Activated T-cell treated with anti-CD3 and anti-CD28 coated beads, Interleukin-2, amount 50 U/mL, for 72 hours (primary cell): ENCODE results near the gene LIMD2. TPM values are rescaled to one million over a fixed set of nuclear protein-coding genes. Genes with fewer than 3 reads are reported as not detected.
A peak's percentile ranks its signal among the peaks of the same experiment; 100 is the strongest.

Experiments
- ATAC-seq, 2 donors: fragments of 150-1000 bp; cut with Tn5 transposase; replicated peaks in 1 of 2; 2 replicates each; pipeline ENCODE4 v1.10.0; 2021; ENCODE audit warnings: moderate library complexity in 2 of 2, mild to moderate bottlenecking in 1 of 2
- DNase-seq, 2 donors: peaks; one replicate each; pipeline ENCODE4 v3.0.0; 2021 to 2022; ENCODE audit warnings: mixed read lengths in 1 of 2
- H3K27ac Mint-ChIP-seq: one replicate; pipeline ENCODE4 v1.8.0; 2022; ENCODE audit warnings: mild to moderate bottlenecking, moderate library complexity, mixed read lengths
- H3K27me3 Mint-ChIP-seq: one replicate; pipeline ENCODE4 v1.8.0; 2022; ENCODE audit warnings: low read depth, mixed read lengths
- H3K36me3 Mint-ChIP-seq, 2 donors: one replicate each; pipeline ENCODE4 v1.8.0; 2022; ENCODE audit warnings: mixed read lengths in 2 of 2, mild to moderate bottlenecking in 1 of 2; ENCODE audit not compliant: insufficient read depth in 2 of 2
- H3K4me1 Mint-ChIP-seq: one replicate; pipeline ENCODE4 v1.8.0; 2022; ENCODE audit warnings: low read depth, mixed read lengths
- H3K4me3 Mint-ChIP-seq, 2 donors: one replicate each; pipeline ENCODE4 v1.8.0; 2022; ENCODE audit warnings: mild to moderate bottlenecking in 2 of 2, mixed read lengths in 2 of 2, moderate library complexity in 2 of 2
- H3K9me3 Mint-ChIP-seq, 2 donors: one replicate each; pipeline ENCODE4 v1.8.0; 2022; ENCODE audit warnings: mixed read lengths in 2 of 2
- total RNA-seq, 2 donors: library from RNA; stranded (reverse); gene quantifications; one replicate each; pipeline ENCODE4 v1.2.3, GENCODE V29; 2022

The LIMD2 gene
- total RNA-seq, 2 donors from 2014 or later: 227 to 324 TPM

DNA sequence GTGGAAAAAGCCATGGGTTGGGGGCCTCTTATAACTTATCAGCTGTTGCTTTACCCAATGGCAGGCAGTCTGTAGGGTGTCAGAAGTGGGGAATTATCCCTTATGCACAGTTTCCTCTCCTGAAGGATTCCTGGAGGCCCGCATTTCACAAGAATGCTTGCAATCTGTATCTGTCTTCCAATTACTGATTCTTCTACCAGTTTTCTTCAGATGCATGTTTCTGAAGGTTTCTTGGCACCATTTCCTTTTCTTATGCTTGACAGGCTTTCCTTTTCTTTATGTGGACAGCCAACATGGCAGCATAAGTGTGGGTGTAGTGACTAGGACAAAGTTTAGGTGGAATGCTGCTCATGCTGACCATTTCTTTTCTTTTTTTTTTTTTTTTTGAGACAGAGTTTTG lies 41.6 kb downstream of the LIMD2 start:
- Mint-ChIP-seq H3K27me3 (no peaks in the 10 kb centered on the region), H3K9me3 (no peaks in the 10 kb centered on the region), H3K4me3 (no peak overlapping the region), H3K27ac (no peak overlapping the region), H3K4me1 (no peaks in the 10 kb centered on the region), H3K36me3 (peaks cover 1 to 14% of the 10 kb centered on the region in 2 donors)
- no peak for ATAC-seq
- no peak for DNase-seq

DNA sequence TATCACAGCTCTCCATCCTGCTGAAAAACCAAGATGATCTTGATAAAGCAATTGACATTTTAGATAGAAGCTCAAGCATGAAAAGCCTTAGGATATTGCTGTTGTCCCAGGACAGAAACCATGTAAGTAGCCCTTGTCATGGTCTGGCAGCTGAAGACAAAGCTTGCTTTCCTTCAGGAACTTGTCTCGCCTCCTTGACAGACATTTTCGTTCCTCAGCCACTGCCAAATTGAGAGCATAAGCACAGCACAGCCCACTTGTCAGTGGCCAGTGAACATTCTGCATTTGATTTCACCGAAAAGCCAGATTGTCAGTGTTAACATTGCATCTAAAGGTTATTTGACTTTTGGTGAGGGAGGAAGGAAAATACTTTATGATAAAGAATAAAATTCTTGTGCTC lies 42.1 kb downstream of the LIMD2 start:
- H3K4me3 Mint-ChIP-seq: no peak overlapping the region
- ATAC-seq (no peak), DNase-seq (no peak)
- H3K36me3 Mint-ChIP-seq: peaks cover 1 to 11% of the 10 kb centered on the region in 2 donors
- H3K27me3 Mint-ChIP-seq: no peaks in the 10 kb centered on the region
- no peaks in the 10 kb centered on the region for H3K9me3 Mint-ChIP-seq
- H3K27ac Mint-ChIP-seq: no peak overlapping the region
- no peaks in the 10 kb centered on the region for H3K4me1 Mint-ChIP-seq

DNA sequence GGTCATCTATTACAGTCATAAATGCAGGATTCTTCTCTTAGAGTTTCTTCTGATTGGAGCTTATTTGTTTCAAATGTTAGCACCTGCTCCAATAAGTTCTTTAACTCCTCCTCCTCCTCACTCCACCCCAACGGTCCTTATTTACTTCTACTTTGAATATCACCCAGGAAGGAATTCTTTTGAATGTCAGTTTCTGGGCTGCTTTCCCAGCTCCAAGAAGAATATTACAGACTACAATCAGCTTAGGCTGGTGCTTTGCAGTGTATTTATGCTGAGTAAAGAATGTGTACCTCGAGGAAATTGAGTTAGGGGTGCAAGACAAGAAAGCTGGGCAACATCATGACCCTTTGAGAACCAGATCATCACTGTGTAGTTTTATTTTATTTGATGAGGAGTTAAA lies 46.9 kb downstream of the LIMD2 start:
- ATAC-seq (no peak), DNase-seq (no peak)
- no peaks in the 10 kb centered on the region for H3K9me3 Mint-ChIP-seq
- no peak overlapping the region for H3K27ac Mint-ChIP-seq
- no peaks in the 10 kb centered on the region for H3K4me1 Mint-ChIP-seq
- H3K36me3 Mint-ChIP-seq: peaks cover 3% of the 10 kb centered on the region in 2 donors
- H3K4me3 Mint-ChIP-seq: no peak overlapping the region
- H3K27me3 Mint-ChIP-seq: no peaks in the 10 kb centered on the region

DNA sequence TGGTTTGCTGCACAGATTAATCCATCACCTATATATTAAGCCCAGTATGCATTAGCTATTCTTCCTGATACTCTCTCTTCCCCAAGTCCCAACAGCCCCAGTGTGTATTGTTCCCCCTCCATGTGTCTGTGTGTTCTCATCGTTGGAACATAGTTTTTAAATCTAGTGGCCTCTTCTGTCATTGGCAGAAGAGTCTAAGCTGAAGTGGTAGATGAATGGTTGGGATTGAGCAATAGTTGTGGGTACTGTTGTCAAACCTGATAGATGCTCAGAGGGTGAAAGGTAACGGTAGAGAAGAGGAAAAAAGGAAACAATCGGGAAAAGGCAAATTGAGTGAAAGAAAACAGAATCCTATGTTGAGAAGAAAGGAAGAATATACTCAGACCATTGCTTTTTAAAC lies 47.8 kb downstream of the LIMD2 start:
- ATAC-seq (no peak), DNase-seq (no peak)
- no peaks in the 10 kb centered on the region for H3K9me3 Mint-ChIP-seq
- H3K36me3 Mint-ChIP-seq: peaks cover 3% of the 10 kb centered on the region in 2 donors
- H3K27me3 Mint-ChIP-seq: no peaks in the 10 kb centered on the region
- H3K27ac Mint-ChIP-seq: no peak overlapping the region
- no peaks in the 10 kb centered on the region for H3K4me1 Mint-ChIP-seq
- no peak overlapping the region for H3K4me3 Mint-ChIP-seq

DNA sequence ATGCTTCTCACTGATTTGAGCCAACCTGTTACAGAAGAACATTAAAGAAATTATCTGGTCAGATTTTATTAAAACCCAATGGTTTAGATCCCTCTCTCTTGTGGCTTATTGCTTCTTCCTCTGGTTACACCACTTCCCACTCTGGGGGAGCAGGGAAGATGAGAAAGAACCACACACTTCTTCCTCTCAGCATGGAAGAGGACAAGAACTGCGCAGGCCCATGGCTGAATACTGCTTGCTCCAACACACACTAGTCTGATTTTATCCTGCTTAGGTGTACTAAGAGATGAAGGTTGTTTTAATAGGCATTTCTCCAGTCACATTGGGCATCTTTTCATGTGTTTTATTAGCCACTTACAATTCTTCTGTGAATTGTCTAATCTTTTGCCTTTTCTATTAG lies 50.1 kb downstream of the LIMD2 start:
- Mint-ChIP-seq H3K4me3 (no peak overlapping the region), H3K36me3 (peaks cover 3% of the 10 kb centered on the region in 2 donors)

DNA sequence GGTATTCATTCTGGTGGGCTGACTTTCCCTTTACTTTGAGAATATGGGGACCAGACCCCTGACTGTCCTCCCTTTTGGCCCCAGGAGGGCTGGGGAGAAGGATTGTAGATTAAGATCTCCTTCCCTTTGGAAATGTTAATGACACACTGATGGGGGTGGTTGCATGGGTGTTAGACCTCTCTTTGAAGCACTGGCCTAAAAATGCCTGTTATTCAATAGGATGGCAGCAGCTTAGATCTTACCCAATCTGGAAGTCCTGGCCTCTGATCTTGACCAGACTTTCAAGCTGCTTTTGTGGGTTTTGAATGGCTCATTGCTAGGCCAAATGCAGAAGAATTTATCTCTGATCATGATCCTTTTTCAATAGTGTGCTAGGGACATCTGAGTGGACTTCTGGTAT lies 52.0 kb downstream of the LIMD2 start:
- peaks cover 0 to 3% of the 10 kb centered on the region in 2 donors for H3K36me3 Mint-ChIP-seq
- no peak for ATAC-seq
- H3K27ac Mint-ChIP-seq: no peak overlapping the region
- H3K27me3 Mint-ChIP-seq: no peaks in the 10 kb centered on the region
- peaks cover 12% of the 10 kb centered on the region for H3K4me1 Mint-ChIP-seq
- H3K4me3 Mint-ChIP-seq: no peak overlapping the region
- no peaks in the 10 kb centered on the region for H3K9me3 Mint-ChIP-seq
- DNase-seq: no peak

More for the DNA sequence above, 50.1 kb downstream of the LIMD2 start:
- no peak for ATAC-seq
- peaks cover 12% of the 10 kb centered on the region for H3K4me1 Mint-ChIP-seq
- H3K27ac Mint-ChIP-seq: no peak overlapping the region
- H3K27me3 Mint-ChIP-seq: no peaks in the 10 kb centered on the region
- DNase-seq: no peak
- no peaks in the 10 kb centered on the region for H3K9me3 Mint-ChIP-seq

DNA sequence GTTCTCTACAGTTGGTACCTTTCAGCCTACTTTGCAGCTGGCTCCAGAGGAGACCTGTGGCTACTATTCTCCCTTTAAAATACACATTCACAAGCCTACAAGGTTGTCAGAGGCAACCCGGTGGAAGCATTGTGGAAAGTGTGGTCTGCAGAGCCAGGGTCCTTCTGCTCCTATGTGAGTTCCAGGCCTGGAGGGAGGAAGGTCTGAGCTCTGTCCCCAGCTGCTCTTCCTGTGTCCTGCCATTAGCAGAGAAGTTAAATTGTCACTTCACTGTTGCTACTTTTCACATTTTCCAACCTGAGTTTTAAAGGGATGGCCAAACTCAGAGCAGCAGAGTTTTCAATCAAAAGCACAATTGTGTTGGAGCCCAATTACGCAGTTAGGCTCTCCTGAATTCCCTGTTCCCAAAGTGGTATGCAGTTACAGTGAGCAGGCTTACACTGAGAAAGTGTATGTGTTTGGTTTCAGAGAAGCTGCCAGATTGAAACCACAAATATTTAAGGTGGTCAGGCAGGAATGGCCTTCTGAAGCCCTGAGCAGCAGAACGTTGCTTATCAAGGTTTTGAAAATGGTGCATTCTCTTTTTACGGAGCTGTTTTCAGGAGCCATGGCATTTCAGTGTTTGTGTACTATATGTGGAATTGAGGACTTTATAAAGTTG lies 52.7 kb downstream of the LIMD2 start:
- Mint-ChIP-seq H3K4me1 (peaks cover 12% of the 10 kb centered on the region), H3K27ac (peak overlapping the region; percentile 24), H3K4me3 (no peak overlapping the region), H3K36me3 (peaks cover 0 to 2% of the 10 kb centered on the region in 2 donors), H3K27me3 (no peaks in the 10 kb centered on the region), H3K9me3 (no peaks in the 10 kb centered on the region)
- no peak for ATAC-seq
- no peak for DNase-seq

DNA sequence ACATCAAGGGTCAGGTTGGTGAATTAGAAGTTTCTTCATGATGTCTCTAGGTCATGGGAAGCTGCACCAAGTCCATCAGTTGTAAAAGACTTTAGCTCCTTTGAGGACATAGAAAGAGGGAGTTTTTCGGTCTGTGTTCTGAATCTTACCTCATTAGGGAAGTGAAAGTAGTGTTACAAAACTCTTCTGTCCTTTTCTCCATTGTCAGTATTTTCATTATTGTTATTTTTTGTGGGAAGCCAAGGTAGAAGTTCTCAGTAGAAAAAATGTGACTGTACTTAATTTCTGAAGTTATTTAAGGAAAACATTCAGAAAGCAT lies 53.5 kb downstream of the LIMD2 start:
- ATAC-seq (no peak), DNase-seq (no peak)
- no peak overlapping the region for H3K27ac Mint-ChIP-seq
- peaks cover 12% of the 10 kb centered on the region for H3K4me1 Mint-ChIP-seq
- H3K4me3 Mint-ChIP-seq: no peak overlapping the region
- no peaks in the 10 kb centered on the region for H3K36me3 Mint-ChIP-seq
- H3K27me3 Mint-ChIP-seq: no peaks in the 10 kb centered on the region
- no peaks in the 10 kb centered on the region for H3K9me3 Mint-ChIP-seq

Other genes with a start within 250 kb of the LIMD2 start
- 1 to 10 TPM in 1 of 2 donors, under 1 TPM in 1; 0.58 to 2.5 TPM for gene ACE, start 223.1 kb downstream of the LIMD2 start, total RNA-seq
- gene KCNH6, start 176.8 kb downstream of the LIMD2 start, total RNA-seq: not detected
- 100 to 1,000 TPM; 124 to 126 TPM for gene DCAF7, start 149.6 kb downstream of the LIMD2 start, total RNA-seq
- gene TACO1, start 99.2 kb downstream of the LIMD2 start, total RNA-seq: 10 to 100 TPM; 32.7 to 35.1 TPM
- 10 to 100 TPM; 34.9 to 46.8 TPM for gene MAP3K3, start 77.7 kb downstream of the LIMD2 start, total RNA-seq
- 10 to 100 TPM; 71.7 to 77.7 TPM for gene STRADA, start 41.7 kb upstream of the LIMD2 start, total RNA-seq
- gene CCDC47, start 73.5 kb upstream of the LIMD2 start, total RNA-seq: 10 to 100 TPM; 59.5 to 60.3 TPM
- 100 to 1,000 TPM; 112 to 114 TPM for gene DDX42, start 74.0 kb upstream of the LIMD2 start, total RNA-seq
- 100 to 1,000 TPM; 144 to 161 TPM for gene PSMC5, start 127.3 kb upstream of the LIMD2 start, total RNA-seq
- 10 to 100 TPM; 36.0 to 42.3 TPM for gene FTSJ3, start 127.5 kb upstream of the LIMD2 start, total RNA-seq
- 100 to 1,000 TPM; 103 to 121 TPM for gene SMARCD2, start 142.6 kb upstream of the LIMD2 start, total RNA-seq
- gene CSH2, start 173.6 kb upstream of the LIMD2 start, total RNA-seq: not detected
- not detected for gene GH2, start 181.8 kb upstream of the LIMD2 start, total RNA-seq
- not detected for gene CSH1, start 196.4 kb upstream of the LIMD2 start, total RNA-seq
- gene CSHL1, start 211.1 kb upstream of the LIMD2 start, total RNA-seq: not detected
- gene GH1, start 218.7 kb upstream of the LIMD2 start, total RNA-seq: not detected
- 10 to 100 TPM; 24.8 to 31.0 TPM for gene CD79B, start 232.2 kb upstream of the LIMD2 start, total RNA-seq